CD14-positive monocyte (primary cell): ENCODE measurements around the gene PRIM2. TPM values are rescaled to one million over a fixed set of nuclear protein-coding genes. Genes with fewer than 3 reads are reported as not detected.
"Not testable (repeated sequence)": the region's sequence is repeated elsewhere in the genome, so short reads cannot be mapped to it uniquely, and the experiment has no call there.

ENCODE experiments used
- DNase-seq, 3 donors: peaks; one replicate each; pipeline ENCODE4 v3.0.0-alpha.2; 2011 to 2022
- H2AFZ ChIP-seq: 2 replicates; pipeline ENCODE4 v1.6.0; 2012; ENCODE audit warnings: mild to moderate bottlenecking, low read depth, low read length, inconsistent platforms; ENCODE audit not compliant: insufficient read depth, poor library complexity, severe bottlenecking
- H3K27ac ChIP-seq, 2 donors: 1 replicate in 1 of 2; 2 replicates in 1 of 2; pipeline ENCODE4 v1.5.1; 2012 to 2013; ENCODE audit warnings: low read length in 2 of 2, control low read depth in 1 of 2, inconsistent platforms in 1 of 2, low read depth in 1 of 2, mild to moderate bottlenecking in 1 of 2
- H3K27me3 ChIP-seq, 2 donors: one replicate each; pipeline versions ENCODE4 v1.6.0 to v1.6.1; 2011 to 2013; ENCODE audit warnings: low read length in 2 of 2; ENCODE audit not compliant: control insufficient read depth in 2 of 2, insufficient read depth in 2 of 2
- H3K36me3 ChIP-seq, 2 donors: replicated peaks in 1 of 2; 1 replicate in 1 of 2; 2 replicates in 1 of 2; pipeline versions ENCODE4 v1.5.1 to v1.6.1; 2012 to 2013; ENCODE audit warnings: low read length in 2 of 2, control low read depth in 1 of 2, inconsistent platforms in 1 of 2, mild to moderate bottlenecking in 1 of 2; ENCODE audit not compliant: insufficient read depth in 2 of 2, control insufficient read depth in 1 of 2
- H3K4me1 ChIP-seq, 2 donors: 1 replicate in 1 of 2; 2 replicates in 1 of 2; pipeline versions ENCODE4 v1.5.1 to v1.6.1; 2012 to 2013; ENCODE audit warnings: low read length in 2 of 2, control low read depth in 1 of 2, inconsistent platforms in 1 of 2, mild to moderate bottlenecking in 1 of 2, moderate library complexity in 1 of 2; ENCODE audit not compliant: insufficient read depth in 2 of 2, control insufficient read depth in 1 of 2
- H3K4me2 ChIP-seq: replicated peaks from 2 replicates; pipeline ENCODE3; 2012; ENCODE audit warnings: low read length, moderate library complexity, mild to moderate bottlenecking; ENCODE audit not compliant: poor library complexity, severe bottlenecking; ENCODE audit errors: extremely low read depth
- H3K4me3 ChIP-seq, 3 experiments: fragments of 200-600 bp in 1 of 3; sonication (generic) in 1 of 3; replicated peaks in 1 of 3; 1 replicate in 2 of 3; 2 replicates in 1 of 3; pipeline ENCODE4 v1.5.1; 2011 to 2013; ENCODE audit warnings: low read length in 3 of 3, mild to moderate bottlenecking in 3 of 3, control low read depth in 2 of 3, low read depth in 2 of 3, inconsistent platforms in 1 of 3, moderate library complexity in 1 of 3
- H3K79me2 ChIP-seq: 2 replicates; pipeline ENCODE4 v1.6.0; 2012; ENCODE audit warnings: mild to moderate bottlenecking, control low read depth, inconsistent platforms, low read length, moderate library complexity; ENCODE audit not compliant: insufficient read depth
- H3K9ac ChIP-seq: 2 replicates; pipeline ENCODE4 v1.6.0; 2017; ENCODE audit warnings: low read length, mild to moderate bottlenecking; ENCODE audit not compliant: insufficient read depth, poor library complexity, severe bottlenecking
- H3K9me3 ChIP-seq, 2 donors: replicated peaks in 1 of 2; 1 replicate in 1 of 2; 2 replicates in 1 of 2; pipeline versions ENCODE4 v1.5.1 to v1.6.1; 2012 to 2013; ENCODE audit warnings: low read length in 2 of 2, control low read depth in 1 of 2; ENCODE audit not compliant: control insufficient read depth in 1 of 2, insufficient read depth in 1 of 2
- H4K20me1 ChIP-seq: 2 replicates; pipeline ENCODE4 v1.6.0; 2012; ENCODE audit warnings: mild to moderate bottlenecking, low read length, control low read depth, moderate library complexity; ENCODE audit not compliant: insufficient read depth
- H3K27ac Mint-ChIP-seq, 7 donors: one replicate each; pipeline ENCODE4 v1.8.0; 2020; ENCODE audit warnings: mild to moderate bottlenecking in 7 of 7, mixed read lengths in 7 of 7, moderate library complexity in 6 of 7, inconsistent platforms in 2 of 7
- H3K27me3 Mint-ChIP-seq, 3 donors: one replicate each; pipeline ENCODE4 v1.8.0; 2021 to 2022; ENCODE audit warnings: low read depth in 3 of 3, mild to moderate bottlenecking in 3 of 3, mixed read lengths in 3 of 3, moderate library complexity in 3 of 3, inconsistent platforms in 1 of 3
- H3K36me3 Mint-ChIP-seq, 2 donors: one replicate each; pipeline ENCODE4 v1.8.0; 2020; ENCODE audit warnings: mixed read lengths in 2 of 2, inconsistent platforms in 1 of 2, mild to moderate bottlenecking in 1 of 2
- H3K4me1 Mint-ChIP-seq: one replicate; pipeline ENCODE4 v1.8.0; 2020; ENCODE audit warnings: mild to moderate bottlenecking, mixed read lengths
- H3K4me3 Mint-ChIP-seq, 2 donors: one replicate each; pipeline ENCODE4 v1.8.0; 2020; ENCODE audit warnings: mild to moderate bottlenecking in 2 of 2, mixed read lengths in 2 of 2, moderate library complexity in 1 of 2
- H3K9me3 Mint-ChIP-seq, 7 donors: one replicate each; pipeline ENCODE4 v1.8.0; 2020 to 2022; ENCODE audit warnings: mixed read lengths in 7 of 7, mild to moderate bottlenecking in 6 of 7, moderate library complexity in 6 of 7, inconsistent platforms in 2 of 7
- CTCF ChIP-seq: fragments of 200-600 bp; IDR thresholded peaks from one replicate; pipeline ENCODE4 v1.8.0; 2022; ENCODE audit warnings: antibody characterized with exemption, mild to moderate bottlenecking
- WGBS: methylation state at CpG from one replicate; pipeline ENCODE4 v1.1.5; 2013; ENCODE audit warnings: missing lambda C conversion rate; ENCODE audit not compliant: insufficient coverage; 5-methylcytosine and 5-hydroxymethylcytosine counted together
- intact Hi-C, 2 donors: fragments of 100-400 bp; cut with micrococcal nuclease; formaldehyde crosslinking; loops; one replicate each; pipeline versions ENCODE4 v1.15.0 to v1.15.1; 2023
- polyA plus RNA-seq, 3 donors: library from polyadenylated mRNA; depleted of rRNA in 1 of 3; unstranded in 2 of 3; stranded (reverse) in 1 of 3; fragments of 300-500 nt in 2 of 3; fragments of >200 nt in 1 of 3; fragmentation: Illumina TruSeq in 2 of 3; gene quantifications; 1 replicate in 2 of 3; 2 replicates in 1 of 3; pipeline ENCODE4 v1.2.3, GENCODE V29; 2012 to 2021

PRIM2 gene
- polyA plus RNA-seq, 3 donors, result 2.8 to 5.1 (median 4.2) TPM

- H3K27ac ChIP-seq, H3K36me3 Mint-ChIP-seq, H3K79me2 ChIP-seq, H3K9me3 ChIP-seq, H3K4me3 Mint-ChIP-seq, H3K4me1 ChIP-seq, H3K27me3 ChIP-seq, H3K9ac ChIP-seq, H3K27ac Mint-ChIP-seq, H3K4me3 ChIP-seq, DNase-seq, H3K4me1 Mint-ChIP-seq, H3K4me2 ChIP-seq, intact Hi-C loops, H3K9me3 Mint-ChIP-seq, H3K27me3 Mint-ChIP-seq, H2AFZ ChIP-seq, H3K36me3 ChIP-seq, H4K20me1 ChIP-seq: not testable (repeated sequence)
- 100% methylated on average over 1 of the region's 5 CpGs for WGBS
Observed at GRCh38 chr6:57463809-57464208, 146.4 kb downstream of the PRIM2 start.

- H3K9me3 Mint-ChIP-seq, H3K79me2 ChIP-seq, H3K27ac Mint-ChIP-seq, H3K4me3 ChIP-seq, H3K4me2 ChIP-seq, H3K27me3 Mint-ChIP-seq, H4K20me1 ChIP-seq, H3K36me3 ChIP-seq, H3K27me3 ChIP-seq, intact Hi-C loops, H3K4me1 ChIP-seq, H3K9me3 ChIP-seq, H2AFZ ChIP-seq, H3K9ac ChIP-seq, H3K4me1 Mint-ChIP-seq, H3K27ac ChIP-seq, H3K4me3 Mint-ChIP-seq, DNase-seq, H3K36me3 Mint-ChIP-seq: not testable (repeated sequence)
- WGBS, result no CpG with 5 or more reads among the region's 3 CpGs
Observed at GRCh38 chr6:57465968-57466367, 148.5 kb downstream of the PRIM2 start.

- intact Hi-C loops, result no loop called here
- WGBS, result no CpG with 5 or more reads among the region's 3 CpGs
Observed at GRCh38 chr6:57469072-57469471, 151.6 kb downstream of the PRIM2 start.

GRCh38 chr6:57470148-57470547 lies 152.7 kb downstream of the PRIM2 start:
- H3K4me3 Mint-ChIP-seq, H3K9ac ChIP-seq, H3K36me3 ChIP-seq, H3K79me2 ChIP-seq, DNase-seq, H3K4me3 ChIP-seq, H3K4me2 ChIP-seq, intact Hi-C loops, H3K27me3 Mint-ChIP-seq, H3K27ac ChIP-seq, H3K9me3 Mint-ChIP-seq, H3K27ac Mint-ChIP-seq, H2AFZ ChIP-seq, H3K4me1 Mint-ChIP-seq, H3K4me1 ChIP-seq, H4K20me1 ChIP-seq, H3K9me3 ChIP-seq, H3K27me3 ChIP-seq, H3K36me3 Mint-ChIP-seq: not testable (repeated sequence)
- WGBS, result no CpG with 5 or more reads among the region's 4 CpGs

More at GRCh38 chr6:57469072-57469471, 151.6 kb downstream of the PRIM2 start:
- H3K4me1 ChIP-seq, result no peaks in the 10 kb centered on the region
- no peaks in the 10 kb centered on the region for H3K27me3 Mint-ChIP-seq
- H3K27me3 ChIP-seq, result no peaks in the 10 kb centered on the region
- no peak overlapping the region for H3K4me3 Mint-ChIP-seq
- no peaks in the 10 kb centered on the region for H3K9me3 ChIP-seq
- H2AFZ ChIP-seq, result no peak overlapping the region
- TF ChIP-seq CTCF, result no peak
- H3K27ac Mint-ChIP-seq, result no peak overlapping the region
- peaks cover 0 to 8% (median 2%) of the 10 kb centered on the region in 7 donors for H3K9me3 Mint-ChIP-seq
- no peaks in the 10 kb centered on the region for H3K36me3 ChIP-seq
- no peak overlapping the region for H3K4me3 ChIP-seq
- H3K79me2 ChIP-seq, result no peaks in the 10 kb centered on the region
- no peaks in the 10 kb centered on the region for H3K4me1 Mint-ChIP-seq
- H3K27ac ChIP-seq, result no peak overlapping the region
- H4K20me1 ChIP-seq, result no peaks in the 10 kb centered on the region
- H3K4me2 ChIP-seq, result no peak overlapping the region
- no peak overlapping the region for H3K9ac ChIP-seq
- peaks cover under 1 to 1% of the 10 kb centered on the region in 2 donors for H3K36me3 Mint-ChIP-seq
- no peak for DNase-seq
